ENCODE measurements around the gene GCNT2. TPM values are rescaled to one million over a fixed set of nuclear protein-coding genes. Genes with fewer than 3 reads are reported as not detected.

GCNT2 gene
- total RNA-seq, 1 experiment from 2014 or later = 18.3 TPM

DNA sequence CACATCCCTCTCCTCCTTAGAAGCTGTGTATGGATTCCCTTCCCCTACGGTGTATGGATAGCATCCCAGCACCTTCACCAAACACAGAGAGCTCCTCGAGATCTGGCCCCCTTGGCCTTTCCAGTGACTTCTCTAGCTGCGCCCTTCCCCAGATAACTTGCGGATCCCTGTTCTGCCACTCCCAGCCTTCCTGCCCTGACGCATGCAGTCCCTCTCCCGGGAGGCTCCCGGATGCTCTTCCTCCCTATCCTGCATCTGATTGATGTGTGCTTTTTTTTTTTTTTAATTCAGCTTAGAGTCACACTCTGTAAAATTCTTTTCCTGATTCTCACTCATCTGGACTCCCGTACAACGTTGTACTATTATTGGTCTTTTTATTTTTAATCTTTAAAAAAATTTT is 44.8 kb downstream of the GCNT2 start:
- CTCF ChIA-PET = no interaction called here
- Histone ChIP-seq H3K4me3 (ENCODE audit: low read length) (no peak overlapping the region), H3K27ac (ENCODE audit: low read length) (no peak overlapping the region), H3F3A (ENCODE audit: low read length, unreplicated experiment) (no peaks in the 10 kb centered on the region), H2AFZ (ENCODE audit: low read length) (no peak overlapping the region), H3K27me3 (ENCODE audit: low read length) (no peaks in the 10 kb centered on the region), H3K4me2 (ENCODE audit: low read length) (no peak overlapping the region), H4K20me1 (ENCODE audit: low read length) (no peaks in the 10 kb centered on the region), H3K79me2 (ENCODE audit: low read length) (no peaks in the 10 kb centered on the region), H3K9me3 (ENCODE audit: low read length) (no peaks in the 10 kb centered on the region), H3K36me3 (ENCODE audit: low read depth, low read length) (no peaks in the 10 kb centered on the region), H3K4me1 (ENCODE audit: insufficient read depth, low read length) (no peaks in the 10 kb centered on the region), H3K9me2 (replicated peaks; ENCODE audit: low read length) (no peaks in the 10 kb centered on the region), H3K9ac (ENCODE audit: low read length) (no peak overlapping the region)
- no TSS peak for BruUV-seq (replicated peaks)
- intact Hi-C loops (cut with micrococcal nuclease) = no loop called here
- POLR2A ChIA-PET (ENCODE audit: unreplicated experiment) = no interaction called here
- no peak for DNase-seq
- no peak for TF ChIP-seq EZH2 (IDR thresholded peaks at IDR 0.05; ENCODE audit: low read length, unreplicated experiment)
- TF ChIP-seq EZH2phosphoT487 (IDR thresholded peaks at IDR 0.05; ENCODE audit: borderline replicate concordance, low read length) = no peak
- TF ChIP-seq CTCF (conservative IDR thresholded peaks at IDR 0.05; ENCODE audit: low read depth, low read length) = no peak
- ATAC-seq = no peak

- Histone ChIP-seq H4K20me1 (ENCODE audit: low read length) (no peaks in the 10 kb centered on the region), H3K4me3 (ENCODE audit: low read length) (no peak overlapping the region), H3K36me3 (ENCODE audit: low read depth, low read length) (no peaks in the 10 kb centered on the region), H3K9ac (ENCODE audit: low read length) (no peak overlapping the region), H3K4me1 (ENCODE audit: insufficient read depth, low read length) (no peaks in the 10 kb centered on the region), H2AFZ (ENCODE audit: low read length) (no peak overlapping the region), H3K27ac (ENCODE audit: low read length) (no peak overlapping the region), H3K27me3 (ENCODE audit: low read length) (no peaks in the 10 kb centered on the region), H3K79me2 (ENCODE audit: low read length) (no peaks in the 10 kb centered on the region), H3K4me2 (ENCODE audit: low read length) (no peak overlapping the region), H3K9me2 (replicated peaks; ENCODE audit: low read length) (no peaks in the 10 kb centered on the region), H3K9me3 (ENCODE audit: low read length) (no peaks in the 10 kb centered on the region), H3F3A (ENCODE audit: low read length, unreplicated experiment) (no peaks in the 10 kb centered on the region)
- ATAC-seq = no peak
- DNase-seq = no peak
- BruUV-seq (replicated peaks) = no TSS peak
- CTCF ChIA-PET = no interaction called here
- POLR2A ChIA-PET (ENCODE audit: unreplicated experiment) = no interaction called here
- intact Hi-C loops (cut with micrococcal nuclease) = no loop called here
- TF ChIP-seq EZH2phosphoT487 (IDR thresholded peaks at IDR 0.05; ENCODE audit: borderline replicate concordance, low read length) = no peak
- no peak for TF ChIP-seq EZH2 (IDR thresholded peaks at IDR 0.05; ENCODE audit: low read length, unreplicated experiment)
- TF ChIP-seq CTCF (conservative IDR thresholded peaks at IDR 0.05; ENCODE audit: low read depth, low read length) = no peak
These were observed 46.3 kb downstream of the GCNT2 start for GRCh38 chr6:10567256-10568026.

DNA sequence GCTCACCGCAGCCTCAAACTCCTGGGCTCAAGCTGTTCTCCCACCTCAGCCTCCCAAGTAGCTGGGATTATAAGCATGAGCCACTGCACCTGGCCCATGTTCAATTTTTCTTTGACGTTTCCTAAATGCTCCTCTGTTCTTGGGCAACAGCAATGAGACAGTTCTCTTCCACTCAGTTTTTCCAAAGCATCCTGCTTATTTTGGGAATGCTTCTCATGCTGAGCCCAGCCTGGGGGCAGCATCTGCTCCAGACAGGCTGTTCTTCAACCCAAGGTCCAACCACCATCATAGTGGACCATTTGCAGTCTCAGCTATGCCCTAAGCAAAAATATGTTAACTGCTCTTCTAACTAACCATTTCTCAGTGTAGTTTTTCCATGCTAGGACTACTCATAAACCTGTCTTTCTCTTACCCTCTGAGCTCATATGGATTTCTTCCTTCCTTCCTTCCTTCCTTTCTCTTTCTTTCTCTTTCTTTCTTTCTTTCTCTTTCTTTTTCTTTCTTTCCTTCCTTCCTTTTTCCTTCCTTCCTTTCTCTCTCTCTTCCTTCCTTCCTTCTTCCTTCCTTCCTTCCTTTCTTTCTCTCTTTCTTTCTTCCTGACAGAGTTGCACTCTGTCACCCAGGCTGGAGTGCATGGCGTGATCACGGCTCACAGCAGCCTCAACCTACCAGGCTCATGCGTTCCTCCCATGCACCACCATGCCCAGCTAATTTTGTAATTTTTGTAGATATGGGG is 48.4 kb downstream of the GCNT2 start:
- no peaks in the 10 kb centered on the region for H3K4me1 ChIP-seq (ENCODE audit: insufficient read depth, low read length)

More for the DNA sequence above, 48.4 kb downstream of the GCNT2 start:
- H3K27ac ChIP-seq (ENCODE audit: low read length) = no peak overlapping the region
- H3K27me3 ChIP-seq (ENCODE audit: low read length) = no peaks in the 10 kb centered on the region
- TF ChIP-seq EZH2phosphoT487 (IDR thresholded peaks at IDR 0.05; ENCODE audit: borderline replicate concordance, low read length) (no peak), CTCF (conservative IDR thresholded peaks at IDR 0.05; ENCODE audit: low read depth, low read length) (no peak), EZH2 (IDR thresholded peaks at IDR 0.05; ENCODE audit: low read length, unreplicated experiment) (no peak)
- H3K9me3 ChIP-seq (ENCODE audit: low read length) = no peaks in the 10 kb centered on the region
- H3K4me3 ChIP-seq (ENCODE audit: low read length) = no peak overlapping the region
- H3K9ac ChIP-seq (ENCODE audit: low read length) = no peak overlapping the region
- ChIA-PET CTCF (no interaction called here), POLR2A (ENCODE audit: unreplicated experiment) (no interaction called here)
- no peaks in the 10 kb centered on the region for H3K36me3 ChIP-seq (ENCODE audit: low read depth, low read length)
- H3F3A ChIP-seq (ENCODE audit: low read length, unreplicated experiment) = no peaks in the 10 kb centered on the region
- H3K79me2 ChIP-seq (ENCODE audit: low read length) = no peaks in the 10 kb centered on the region
- H2AFZ ChIP-seq (ENCODE audit: low read length) = no peak overlapping the region
- ATAC-seq (no peak), DNase-seq (no peak)
- no peak overlapping the region for H3K4me2 ChIP-seq (ENCODE audit: low read length)
- no peaks in the 10 kb centered on the region for H3K9me2 ChIP-seq (replicated peaks; ENCODE audit: low read length)
- intact Hi-C loops (cut with micrococcal nuclease) = no loop called here
- H4K20me1 ChIP-seq (ENCODE audit: low read length) = no peaks in the 10 kb centered on the region
- BruUV-seq (replicated peaks) = no TSS peak
